Erythroblast (primary cell): ENCODE measurements around the gene FMNL3.
"Not testable (repeated sequence)": the region's sequence is repeated elsewhere in the genome, so short reads cannot be mapped to it uniquely, and the experiment has no call there.

Experiments
- GATA1 ChIP-seq: IDR thresholded peaks from 2 replicates; pipeline ENCODE4 v1.6.1; 2011; ENCODE audit warnings: low read depth, mild to moderate bottlenecking, control low read depth, low read length, moderate library complexity
- POLR2A ChIP-seq: IDR thresholded peaks from 2 replicates; pipeline ENCODE4 v1.6.1; 2011; ENCODE audit warnings: mild to moderate bottlenecking, low read length

GRCh38 chr12:49610785-49611184 lies 96.4 kb downstream of the FMNL3 start:
- TF ChIP-seq POLR2A, GATA1: not testable (repeated sequence)
